ENCODE data around the gene DTX3L. TPM values are rescaled to one million over a fixed set of nuclear protein-coding genes. Genes with fewer than 3 reads are reported as not detected.

The DTX3L gene
- total and polyA plus RNA-seq, 9 of the 15 experiments (the other 6 are each of a cell fraction or from before 2014, with no cell fraction given): 2.3 to 6.5 (median 3.0) TPM

- POLR2A ChIA-PET: no interaction called here
- Histone ChIP-seq H3K9me1 (ENCODE audit: control insufficient read depth, insufficient read depth, low read length) (no peaks in the 10 kb centered on the region), H3K27me3 (ENCODE audit: control insufficient read depth in 2 of 2, insufficient read depth in 2 of 2, low read length in 2 of 2) (no peaks in the 10 kb centered on the region), H3K4me3 (no peak overlapping the region), H3K27ac (ENCODE audit: extremely low read depth, low read depth, low read length) (no peak overlapping the region), H3K9me3 (replicated peaks; ENCODE audit: control insufficient read depth, insufficient read depth, low read depth, low read length) (no peaks in the 10 kb centered on the region), H3K36me3 (ENCODE audit: control insufficient read depth, insufficient read depth, low read length) (no peaks in the 10 kb centered on the region), H3K79me2 (ENCODE audit: control insufficient read depth, insufficient read depth, low read length) (peaks cover under 1% of the 10 kb centered on the region; the same call in 1 of the 3 replicates), H3K4me1 (replicated peaks in 1 of 2; ENCODE audit: control insufficient read depth in 2 of 2, insufficient read depth in 2 of 2, low read length in 2 of 2) (peaks cover 2 to 3% of the 10 kb centered on the region in 2 experiments; a peak in 3 of 5 replicates), H3K9ac (ENCODE audit: insufficient read depth in 1 of 2, low read depth in 2 of 2, low read length in 2 of 2) (no peak overlapping the region), H3K4me2 (ENCODE audit: insufficient read depth, low read length) (no peak overlapping the region), H4K20me1 (replicated peaks; ENCODE audit: control insufficient read depth, insufficient read depth, low read length) (no peaks in the 10 kb centered on the region), H2AFZ (ENCODE audit: low read depth, low read length) (no peak overlapping the region)
- no peak for ATAC-seq
- intact Hi-C loops (cut with micrococcal nuclease): loop anchor here (5.0 kb wide), 1 partner anchor 62 kb away; no protein-coding TSS in a partner anchor
- in situ Hi-C loops (cut with MboI): no loop called here
- TF ChIP-seq CLOCK (CRISPR knock-in tag; IDR thresholded peaks at IDR 0.05; ENCODE audit: borderline replicate concordance): no peak
- TF ChIP-seq FOXP4 (CRISPR knock-in tag; IDR thresholded peaks at IDR 0.05; ENCODE audit: borderline replicate concordance): no peak
- TF ChIP-seq ZNF695 (CRISPR knock-in tag; IDR thresholded peaks at IDR 0.05): no peak
- TF ChIP-seq BACH1 (tag; IDR thresholded peaks at IDR 0.05): no peak
- no peak for TF ChIP-seq ZKSCAN8 (CRISPR knock-in tag; IDR thresholded peaks at IDR 0.05)
- no peak for TF ChIP-seq TCF7 (IDR thresholded peaks at IDR 0.05; ENCODE audit: borderline replicate concordance)
- TF ChIP-seq MAFF (IDR thresholded peaks at IDR 0.05; ENCODE audit: low read length): no peak
- TF ChIP-seq BRF1 (IDR thresholded peaks at IDR 0.05; ENCODE audit: borderline replicate concordance, extremely low read depth, insufficient read length): no peak
- TF ChIP-seq, protein P1, sequence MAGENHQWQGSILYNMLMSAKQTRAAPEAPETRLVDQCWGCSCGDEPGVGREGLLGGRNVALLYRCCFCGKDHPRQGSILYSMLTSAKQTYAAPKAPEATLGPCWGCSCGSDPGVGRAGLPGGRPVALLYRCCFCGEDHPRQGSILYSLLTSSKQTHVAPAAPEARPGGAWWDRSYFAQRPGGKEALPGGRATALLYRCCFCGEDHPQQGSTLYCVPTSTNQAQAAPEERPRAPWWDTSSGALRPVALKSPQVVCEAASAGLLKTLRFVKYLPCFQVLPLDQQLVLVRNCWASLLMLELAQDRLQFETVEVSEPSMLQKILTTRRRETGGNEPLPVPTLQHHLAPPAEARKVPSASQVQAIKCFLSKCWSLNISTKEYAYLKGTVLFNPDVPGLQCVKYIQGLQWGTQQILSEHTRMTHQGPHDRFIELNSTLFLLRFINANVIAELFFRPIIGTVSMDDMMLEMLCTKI (IDR thresholded peaks at IDR 0.05; ENCODE audit: partially characterized antibody): no peak
- no peak for TF ChIP-seq THRAP3 (IDR thresholded peaks at IDR 0.05; ENCODE audit: borderline replicate concordance)
- TF ChIP-seq SMAD3 (CRISPR knock-in tag; conservative IDR thresholded peaks at IDR 0.05): no peak
- TF ChIP-seq RAD51 (IDR thresholded peaks at IDR 0.05; ENCODE audit: borderline replicate concordance, low read depth): no peak
- TF ChIP-seq ZNF133 (CRISPR knock-in tag; IDR thresholded peaks at IDR 0.05): no peak
- no peak for TF ChIP-seq RCOR1 (IDR thresholded peaks at IDR 0.05; ENCODE audit: borderline replicate concordance in 1 of 2, low read depth in 2 of 2, low read length in 2 of 2)
- TF ChIP-seq NR2C1 (IDR thresholded peaks at IDR 0.05): no peak
- TF ChIP-seq NR2C1 (tag; IDR thresholded peaks at IDR 0.05): no peak
- TF ChIP-seq ZNF583 (CRISPR knock-in tag; IDR thresholded peaks at IDR 0.05): no peak
- TF ChIP-seq ZNF124 (CRISPR knock-in tag; IDR thresholded peaks at IDR 0.05): no peak
- CTCF ChIA-PET (ENCODE audit: low intra/inter-chr PET ratio): no interaction called here
- DNase-seq (ENCODE audit: extremely low read depth in 1 of 4, low spot score in 3 of 4): no peak
- no TSS peak for BruUV-seq (replicated peaks)
- no peak for FAIRE-seq
Observed at GRCh38 chr3:122519693-122520092, 44.4 kb upstream of the DTX3L start.

Measured in K562 (cell line).